ENCODE data around the gene GHRH. TPM values are rescaled to one million over a fixed set of nuclear protein-coding genes. Genes with fewer than 3 reads are reported as not detected.

Gene GHRH
- total RNA-seq, 1 donor from 2014 or later, result not detected

DNA sequence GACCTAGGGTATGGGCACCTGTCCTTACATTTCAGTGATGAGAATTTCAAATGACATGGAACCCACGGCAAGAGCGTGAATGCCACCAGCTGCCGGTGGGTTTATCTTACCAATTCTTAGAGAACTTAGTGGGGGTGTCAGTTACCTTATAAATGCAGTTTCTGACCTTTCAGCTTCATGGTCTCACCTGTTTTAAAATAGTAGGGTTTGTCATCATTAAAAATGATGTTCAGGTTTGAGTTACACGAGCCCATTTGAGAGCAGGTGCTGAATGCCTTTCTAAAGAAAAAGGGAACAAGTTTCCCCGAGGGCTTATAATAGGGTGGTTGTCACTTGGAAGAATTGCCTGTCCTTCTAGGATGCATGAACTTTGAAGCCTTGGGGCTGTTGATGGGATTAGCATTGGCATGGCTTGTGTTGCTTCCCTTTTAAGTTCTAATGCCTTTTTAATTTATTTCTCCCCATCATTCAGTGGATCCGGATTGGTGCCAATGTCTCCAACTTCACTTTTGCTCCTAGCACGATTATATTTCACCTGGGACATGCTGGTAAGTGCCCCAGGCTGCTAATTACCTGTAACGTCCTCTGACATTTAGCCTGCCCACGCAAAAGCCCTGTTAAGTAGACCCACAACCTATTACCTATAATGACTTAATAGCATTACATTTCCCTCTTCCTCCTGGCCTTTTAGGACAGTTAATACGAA is 27.9 kb downstream of the GHRH start:
- peaks cover 40% of the 10 kb centered on the region for H3K36me3 Mint-ChIP-seq (ENCODE audit: low read depth)
- H3K27me3 Mint-ChIP-seq (ENCODE audit: low read depth), result no peaks in the 10 kb centered on the region
- no peak overlapping the region for H3K27ac Mint-ChIP-seq (ENCODE audit: unreplicated experiment)
- no peak overlapping the region for H3K4me3 Mint-ChIP-seq (ENCODE audit: unreplicated experiment)
- DNase-seq (ENCODE audit: low spot score), result no peak
- no peaks in the 10 kb centered on the region for H3K9me3 Mint-ChIP-seq (ENCODE audit: low read depth)
- TF ChIP-seq, protein P1, sequence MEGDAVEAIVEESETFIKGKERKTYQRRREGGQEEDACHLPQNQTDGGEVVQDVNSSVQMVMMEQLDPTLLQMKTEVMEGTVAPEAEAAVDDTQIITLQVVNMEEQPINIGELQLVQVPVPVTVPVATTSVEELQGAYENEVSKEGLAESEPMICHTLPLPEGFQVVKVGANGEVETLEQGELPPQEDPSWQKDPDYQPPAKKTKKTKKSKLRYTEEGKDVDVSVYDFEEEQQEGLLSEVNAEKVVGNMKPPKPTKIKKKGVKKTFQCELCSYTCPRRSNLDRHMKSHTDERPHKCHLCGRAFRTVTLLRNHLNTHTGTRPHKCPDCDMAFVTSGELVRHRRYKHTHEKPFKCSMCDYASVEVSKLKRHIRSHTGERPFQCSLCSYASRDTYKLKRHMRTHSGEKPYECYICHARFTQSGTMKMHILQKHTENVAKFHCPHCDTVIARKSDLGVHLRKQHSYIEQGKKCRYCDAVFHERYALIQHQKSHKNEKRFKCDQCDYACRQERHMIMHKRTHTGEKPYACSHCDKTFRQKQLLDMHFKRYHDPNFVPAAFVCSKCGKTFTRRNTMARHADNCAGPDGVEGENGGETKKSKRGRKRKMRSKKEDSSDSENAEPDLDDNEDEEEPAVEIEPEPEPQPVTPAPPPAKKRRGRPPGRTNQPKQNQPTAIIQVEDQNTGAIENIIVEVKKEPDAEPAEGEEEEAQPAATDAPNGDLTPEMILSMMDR (IDR thresholded peaks at IDR 0.05), result no peak
- peaks cover 4% of the 10 kb centered on the region for H3K4me1 Mint-ChIP-seq (ENCODE audit: low read depth)

DNA sequence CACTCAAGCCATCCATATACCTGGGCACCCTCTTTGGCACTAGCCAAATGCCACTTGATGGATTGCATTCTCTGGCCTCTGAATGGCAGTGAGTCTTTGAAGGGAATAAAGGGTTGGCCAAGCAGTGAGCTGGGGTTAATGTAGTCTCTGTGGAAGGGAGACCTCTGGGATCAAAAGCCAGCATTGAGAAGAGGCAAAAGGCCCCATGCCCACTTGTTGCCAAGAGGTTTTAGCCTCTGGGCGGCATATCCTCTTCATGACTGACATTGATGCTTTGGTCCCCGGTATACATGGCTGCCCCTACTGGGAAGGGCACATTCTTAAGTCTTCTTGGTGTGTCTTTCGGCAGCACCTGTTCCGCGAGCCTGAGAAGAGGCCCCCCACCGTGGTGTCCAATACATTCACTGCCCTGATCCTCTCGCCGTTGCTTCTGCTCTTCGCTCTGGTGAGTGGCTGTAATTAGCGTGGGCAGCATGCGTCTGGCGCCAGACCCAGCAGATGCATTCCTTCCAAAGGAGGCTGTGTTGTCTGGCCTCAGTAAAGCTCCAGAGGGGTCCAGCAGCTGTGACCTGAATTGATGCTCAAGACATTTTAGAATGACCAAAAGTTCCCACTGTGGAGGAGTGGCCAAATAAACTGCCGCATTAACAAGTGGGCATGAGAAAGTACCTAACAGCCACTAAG is 29.5 kb downstream of the GHRH start:
- Mint-ChIP-seq H3K9me3 (ENCODE audit: low read depth) (no peaks in the 10 kb centered on the region), H3K27me3 (ENCODE audit: low read depth) (no peaks in the 10 kb centered on the region), H3K36me3 (ENCODE audit: low read depth) (peaks cover 43% of the 10 kb centered on the region), H3K4me1 (ENCODE audit: low read depth) (no peaks in the 10 kb centered on the region), H3K27ac (ENCODE audit: unreplicated experiment) (no peak overlapping the region), H3K4me3 (ENCODE audit: unreplicated experiment) (no peak overlapping the region)
- DNase-seq (ENCODE audit: low spot score), result no peak
- TF ChIP-seq, protein P1 (IDR thresholded peaks at IDR 0.05), result no peak

DNA sequence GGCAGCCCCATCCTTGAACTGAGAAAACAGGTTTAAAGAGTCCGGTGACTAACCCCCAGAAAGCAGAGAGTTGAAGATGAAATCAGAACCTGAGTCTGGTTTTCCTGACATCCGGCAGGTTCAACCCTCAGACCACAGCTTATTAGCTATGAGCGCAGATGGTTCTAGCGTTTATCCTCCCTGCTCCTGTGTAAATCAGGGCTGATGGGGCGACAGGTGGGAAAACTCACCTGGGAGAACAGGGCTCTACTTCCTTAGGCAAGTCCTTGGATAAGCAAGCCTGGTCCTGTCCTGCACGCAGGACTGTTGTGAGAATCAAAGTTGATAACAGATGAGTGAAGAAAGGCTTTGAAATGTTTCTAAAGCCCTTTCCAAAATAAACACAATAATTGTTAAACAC is 31.4 kb downstream of the GHRH start:
- Mint-ChIP-seq H3K36me3 (ENCODE audit: low read depth) (peaks cover 40% of the 10 kb centered on the region), H3K27ac (ENCODE audit: unreplicated experiment) (no peak overlapping the region), H3K4me1 (ENCODE audit: low read depth) (no peaks in the 10 kb centered on the region), H3K9me3 (ENCODE audit: low read depth) (no peaks in the 10 kb centered on the region), H3K4me3 (ENCODE audit: unreplicated experiment) (no peak overlapping the region), H3K27me3 (ENCODE audit: low read depth) (no peaks in the 10 kb centered on the region)
- DNase-seq (ENCODE audit: low spot score), result no peak
- TF ChIP-seq, protein P1 (IDR thresholded peaks at IDR 0.05), result no peak

DNA sequence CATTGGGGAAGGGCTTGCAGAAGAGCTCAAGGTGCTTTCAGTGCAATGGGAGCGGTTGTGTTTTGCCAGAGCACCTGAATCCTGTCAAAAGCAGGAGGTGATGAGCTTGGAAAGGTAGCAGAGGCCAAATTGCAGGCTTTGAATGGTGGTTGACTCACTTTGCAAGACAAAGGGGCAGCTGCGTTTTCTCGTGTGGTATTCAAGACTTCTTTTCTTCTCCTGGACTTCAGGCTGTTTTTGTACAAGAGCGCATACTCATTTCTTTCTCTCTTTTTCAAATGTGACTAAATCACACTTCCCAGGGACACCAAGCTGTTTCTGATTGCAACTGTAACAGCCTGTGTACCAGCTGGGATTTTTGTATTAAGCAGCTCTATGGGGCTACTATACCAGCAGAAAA is 32.3 kb downstream of the GHRH start:
- no peaks in the 10 kb centered on the region for H3K27me3 Mint-ChIP-seq (ENCODE audit: low read depth)
- H3K4me3 Mint-ChIP-seq (ENCODE audit: unreplicated experiment), result no peak overlapping the region
- TF ChIP-seq, protein P1 (IDR thresholded peaks at IDR 0.05), result no peak
- no peak for DNase-seq (ENCODE audit: low spot score)
- H3K36me3 Mint-ChIP-seq (ENCODE audit: low read depth), result peaks cover 37% of the 10 kb centered on the region
- H3K9me3 Mint-ChIP-seq (ENCODE audit: low read depth), result no peaks in the 10 kb centered on the region
- H3K4me1 Mint-ChIP-seq (ENCODE audit: low read depth), result no peaks in the 10 kb centered on the region
- H3K27ac Mint-ChIP-seq (ENCODE audit: unreplicated experiment), result no peak overlapping the region

DNA sequence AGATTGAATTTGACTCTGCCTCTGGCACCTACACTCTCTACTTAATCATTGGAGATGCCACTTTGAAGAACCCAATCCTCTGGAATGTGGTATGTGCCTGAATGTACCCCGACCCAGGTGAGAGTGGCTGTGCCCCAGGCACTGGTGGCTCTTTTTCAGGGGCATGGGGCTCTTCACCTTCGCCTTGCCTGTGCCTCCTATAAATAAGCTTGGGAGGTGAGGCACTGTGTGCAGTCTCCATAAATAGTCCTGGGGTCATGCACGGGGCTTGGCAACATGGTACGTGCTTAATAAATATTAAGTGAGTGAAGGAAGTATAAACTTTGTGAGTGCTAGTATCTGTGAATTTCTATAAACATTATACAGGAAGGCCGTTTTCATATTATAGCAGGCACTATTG is 33.0 kb downstream of the GHRH start:
- Mint-ChIP-seq H3K27ac (ENCODE audit: unreplicated experiment) (no peak overlapping the region), H3K36me3 (ENCODE audit: low read depth) (peaks cover 42% of the 10 kb centered on the region), H3K4me3 (ENCODE audit: unreplicated experiment) (no peak overlapping the region), H3K9me3 (ENCODE audit: low read depth) (no peaks in the 10 kb centered on the region), H3K27me3 (ENCODE audit: low read depth) (no peaks in the 10 kb centered on the region), H3K4me1 (ENCODE audit: low read depth) (no peaks in the 10 kb centered on the region)
- TF ChIP-seq, protein P1 (IDR thresholded peaks at IDR 0.05), result no peak
- no peak for DNase-seq (ENCODE audit: low spot score)
